ENCODE measurements around the gene ANKRD13B.

- TF ChIP-seq CTCF (IDR thresholded peaks at IDR 0.05) (no peak), POLR2A (IDR thresholded peaks at IDR 0.05) (no peak), POLR2AphosphoS5 (IDR thresholded peaks at IDR 0.05) (no peak)
Observed at GRCh38 chr17:29663155-29663554, 70.2 kb downstream of the ANKRD13B start.

All from breast epithelium (tissue), 3 donors.